Osteoblast (primary cell): ENCODE results near the gene ITIH4. TPM values are rescaled to one million over a fixed set of nuclear protein-coding genes. Genes with fewer than 3 reads are reported as not detected.

ENCODE experiments used
- DNase-seq: peaks from one replicate; pipeline ENCODE4 v3.0.0; 2011; ENCODE audit warnings: low spot score, mixed read lengths; ENCODE audit not compliant: insufficient read length; ENCODE audit errors: missing footprints
- H2AFZ ChIP-seq: 2 replicates; pipeline ENCODE4 v1.6.0; 2011; ENCODE audit warnings: mild to moderate bottlenecking, low read length
- H3K27ac ChIP-seq: 2 replicates; pipeline ENCODE4 v1.5.1; 2011; ENCODE audit warnings: mild to moderate bottlenecking, low read depth, low read length, moderate library complexity
- H3K27me3 ChIP-seq: 2 replicates; pipeline ENCODE4 v1.6.0; 2012; ENCODE audit warnings: mild to moderate bottlenecking, control low read depth, inconsistent platforms, low read length, moderate library complexity; ENCODE audit not compliant: insufficient read depth
- H3K36me3 ChIP-seq: 2 replicates; pipeline ENCODE4 v1.5.1; 2011; ENCODE audit warnings: mild to moderate bottlenecking, low read length, control low read depth, moderate library complexity; ENCODE audit not compliant: insufficient read depth
- H3K4me1 ChIP-seq: 2 replicates; pipeline ENCODE4 v1.5.1; 2011; ENCODE audit warnings: mild to moderate bottlenecking, low read length, control low read depth, moderate library complexity; ENCODE audit not compliant: insufficient read depth
- H3K4me2 ChIP-seq: 2 replicates; pipeline ENCODE4 v1.6.0; 2011; ENCODE audit warnings: mild to moderate bottlenecking, low read length; ENCODE audit not compliant: insufficient read depth
- H3K4me3 ChIP-seq: fragments of 200-600 bp; sonication (generic); 3 replicates; pipeline ENCODE4 v1.5.1; 2012; ENCODE audit warnings: mild to moderate bottlenecking, low read length, inconsistent platforms; ENCODE audit not compliant: insufficient read depth
- H3K79me2 ChIP-seq: 2 replicates; pipeline ENCODE4 v1.6.0; 2012; ENCODE audit warnings: mild to moderate bottlenecking, low read length, control low read depth, inconsistent platforms; ENCODE audit not compliant: insufficient read depth
- H3K9me3 ChIP-seq: 2 replicates; pipeline ENCODE4 v1.5.1; 2011; ENCODE audit warnings: low read depth, low read length, control low read depth
- H4K20me1 ChIP-seq: 2 replicates; pipeline ENCODE4 v1.6.0; 2012; ENCODE audit warnings: mild to moderate bottlenecking, low read length, control low read depth; ENCODE audit not compliant: insufficient read depth
- total RNA-seq: library from RNA; depleted of rRNA; stranded (reverse); fragments of >200 nt; gene quantifications from 2 replicates; pipeline ENCODE4 v1.2.3, GENCODE V29; 2012
- TF ChIP-seq, protein P1 (sequence below): IDR thresholded peaks from 2 replicates; pipeline ENCODE4 v1.5.1; 2011; ENCODE audit warnings: mild to moderate bottlenecking, low read depth, low read length, moderate library complexity; ENCODE audit errors: extremely low read depth

ITIH4 gene
- total RNA-seq, 1 donor, result 2.5 TPM

GRCh38 chr3:52872245-52872644, 41.8 kb upstream of the ITIH4 start:
- no peak overlapping the region for H3K4me2 ChIP-seq
- no peaks in the 10 kb centered on the region for H3K9me3 ChIP-seq
- H3K4me1 ChIP-seq, result peaks cover 12% of the 10 kb centered on the region
- no peak for DNase-seq
- no peak overlapping the region for H3K4me3 ChIP-seq
- peaks cover 41% of the 10 kb centered on the region for H4K20me1 ChIP-seq
- no peaks in the 10 kb centered on the region for H3K36me3 ChIP-seq
- H3K79me2 ChIP-seq, result peaks cover 22% of the 10 kb centered on the region
- H3K27ac ChIP-seq, result no peak overlapping the region
- H2AFZ ChIP-seq, result no peak overlapping the region
- no peaks in the 10 kb centered on the region for H3K27me3 ChIP-seq
- TF ChIP-seq, protein P1, sequence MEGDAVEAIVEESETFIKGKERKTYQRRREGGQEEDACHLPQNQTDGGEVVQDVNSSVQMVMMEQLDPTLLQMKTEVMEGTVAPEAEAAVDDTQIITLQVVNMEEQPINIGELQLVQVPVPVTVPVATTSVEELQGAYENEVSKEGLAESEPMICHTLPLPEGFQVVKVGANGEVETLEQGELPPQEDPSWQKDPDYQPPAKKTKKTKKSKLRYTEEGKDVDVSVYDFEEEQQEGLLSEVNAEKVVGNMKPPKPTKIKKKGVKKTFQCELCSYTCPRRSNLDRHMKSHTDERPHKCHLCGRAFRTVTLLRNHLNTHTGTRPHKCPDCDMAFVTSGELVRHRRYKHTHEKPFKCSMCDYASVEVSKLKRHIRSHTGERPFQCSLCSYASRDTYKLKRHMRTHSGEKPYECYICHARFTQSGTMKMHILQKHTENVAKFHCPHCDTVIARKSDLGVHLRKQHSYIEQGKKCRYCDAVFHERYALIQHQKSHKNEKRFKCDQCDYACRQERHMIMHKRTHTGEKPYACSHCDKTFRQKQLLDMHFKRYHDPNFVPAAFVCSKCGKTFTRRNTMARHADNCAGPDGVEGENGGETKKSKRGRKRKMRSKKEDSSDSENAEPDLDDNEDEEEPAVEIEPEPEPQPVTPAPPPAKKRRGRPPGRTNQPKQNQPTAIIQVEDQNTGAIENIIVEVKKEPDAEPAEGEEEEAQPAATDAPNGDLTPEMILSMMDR, result no peak

- no peak for DNase-seq
- Histone ChIP-seq H3K4me2 (no peak overlapping the region), H2AFZ (no peak overlapping the region), H3K79me2 (peaks cover 22% of the 10 kb centered on the region), H3K4me1 (peaks cover 12% of the 10 kb centered on the region), H4K20me1 (peaks cover 41% of the 10 kb centered on the region), H3K27me3 (no peaks in the 10 kb centered on the region), H3K27ac (no peak overlapping the region), H3K4me3 (no peak overlapping the region), H3K9me3 (no peaks in the 10 kb centered on the region), H3K36me3 (no peaks in the 10 kb centered on the region)
- TF ChIP-seq, protein P1, result no peak
These were observed 41.3 kb upstream of the ITIH4 start for GRCh38 chr3:52871761-52872160.

- Histone ChIP-seq H4K20me1 (peaks cover 36% of the 10 kb centered on the region), H3K79me2 (peaks cover 18% of the 10 kb centered on the region), H3K4me2 (no peak overlapping the region), H3K27me3 (no peaks in the 10 kb centered on the region), H3K27ac (no peak overlapping the region), H3K4me3 (no peak overlapping the region), H2AFZ (no peak overlapping the region), H3K36me3 (no peaks in the 10 kb centered on the region), H3K4me1 (peaks cover 12% of the 10 kb centered on the region), H3K9me3 (no peaks in the 10 kb centered on the region)
- TF ChIP-seq, protein P1, result no peak
- DNase-seq, result peak; percentile 58
These were observed 40.0 kb upstream of the ITIH4 start for GRCh38 chr3:52870471-52870870.

DNA sequence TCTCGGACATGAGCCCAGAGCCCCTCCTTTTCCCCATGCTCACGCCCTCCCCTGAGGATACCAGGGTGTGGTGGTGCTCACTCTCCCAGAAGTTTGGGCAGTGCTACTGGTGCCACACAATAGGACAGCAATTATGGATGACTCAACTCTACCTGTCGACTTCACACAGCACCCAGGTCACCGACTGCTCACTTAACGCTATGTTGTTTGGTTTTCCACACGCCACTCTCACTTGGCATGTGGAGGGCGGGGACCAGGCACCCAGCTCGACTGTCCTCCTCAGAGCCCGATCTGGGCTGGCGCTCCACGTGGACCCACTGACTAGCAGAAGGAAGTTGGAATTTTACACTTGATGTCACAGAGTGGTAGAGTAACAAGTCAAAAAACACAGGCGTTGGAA, 36.0 kb upstream of the ITIH4 start:
- Histone ChIP-seq H2AFZ (no peak overlapping the region), H3K4me2 (no peak overlapping the region), H3K27ac (no peak overlapping the region), H4K20me1 (peaks cover 25% of the 10 kb centered on the region), H3K9me3 (no peaks in the 10 kb centered on the region), H3K27me3 (no peaks in the 10 kb centered on the region), H3K4me1 (no peaks in the 10 kb centered on the region), H3K79me2 (peaks cover 6% of the 10 kb centered on the region), H3K4me3 (no peak overlapping the region), H3K36me3 (no peaks in the 10 kb centered on the region)
- DNase-seq, result no peak
- TF ChIP-seq, protein P1, result no peak
